ENCODE results near the gene CAPZB. TPM values are rescaled to one million over a fixed set of nuclear protein-coding genes. Genes with fewer than 3 reads are reported as not detected.
A peak's percentile ranks its signal among the peaks of the same experiment; 100 is the strongest.

Gene CAPZB
- total RNA-seq, 1 experiment from 2014 or later = 491 TPM

DNA sequence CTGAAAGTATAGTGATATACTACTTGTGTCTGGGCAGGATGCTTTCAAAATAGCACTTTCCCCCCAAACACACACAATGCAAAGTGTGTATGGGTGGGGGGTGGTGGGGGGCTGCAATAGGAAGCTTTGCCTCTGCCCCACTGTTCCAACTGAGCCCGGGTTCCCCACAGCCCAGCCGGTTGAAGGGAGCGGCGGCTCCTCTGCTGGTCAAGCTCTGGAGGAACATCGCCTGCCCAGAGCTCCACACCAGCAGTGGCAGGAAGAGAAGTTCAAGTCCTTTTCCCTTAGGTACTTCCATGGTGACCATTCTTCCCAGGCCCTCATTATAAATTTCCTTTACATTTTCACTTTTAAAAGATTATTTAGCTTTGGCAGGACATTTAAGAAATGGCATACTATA is 74.9 kb downstream of the CAPZB start:
- in situ Hi-C loops (cut with HindIII; ENCODE audit: low pct_unique_long_range_greater_than_20kb, low sequenced_read_pairs) = no loop called here
- ATAC-seq (no peak), DNase-seq (ENCODE audit: low read depth, low spot score) (no peak)
- TF ChIP-seq, protein P1, sequence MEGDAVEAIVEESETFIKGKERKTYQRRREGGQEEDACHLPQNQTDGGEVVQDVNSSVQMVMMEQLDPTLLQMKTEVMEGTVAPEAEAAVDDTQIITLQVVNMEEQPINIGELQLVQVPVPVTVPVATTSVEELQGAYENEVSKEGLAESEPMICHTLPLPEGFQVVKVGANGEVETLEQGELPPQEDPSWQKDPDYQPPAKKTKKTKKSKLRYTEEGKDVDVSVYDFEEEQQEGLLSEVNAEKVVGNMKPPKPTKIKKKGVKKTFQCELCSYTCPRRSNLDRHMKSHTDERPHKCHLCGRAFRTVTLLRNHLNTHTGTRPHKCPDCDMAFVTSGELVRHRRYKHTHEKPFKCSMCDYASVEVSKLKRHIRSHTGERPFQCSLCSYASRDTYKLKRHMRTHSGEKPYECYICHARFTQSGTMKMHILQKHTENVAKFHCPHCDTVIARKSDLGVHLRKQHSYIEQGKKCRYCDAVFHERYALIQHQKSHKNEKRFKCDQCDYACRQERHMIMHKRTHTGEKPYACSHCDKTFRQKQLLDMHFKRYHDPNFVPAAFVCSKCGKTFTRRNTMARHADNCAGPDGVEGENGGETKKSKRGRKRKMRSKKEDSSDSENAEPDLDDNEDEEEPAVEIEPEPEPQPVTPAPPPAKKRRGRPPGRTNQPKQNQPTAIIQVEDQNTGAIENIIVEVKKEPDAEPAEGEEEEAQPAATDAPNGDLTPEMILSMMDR (IDR thresholded peaks at IDR 0.05) = no peak
- no peak for TF ChIP-seq TCF7L2 (IDR thresholded peaks at IDR 0.05; ENCODE audit: low read depth, low read length)
- TF ChIP-seq, protein P2, sequence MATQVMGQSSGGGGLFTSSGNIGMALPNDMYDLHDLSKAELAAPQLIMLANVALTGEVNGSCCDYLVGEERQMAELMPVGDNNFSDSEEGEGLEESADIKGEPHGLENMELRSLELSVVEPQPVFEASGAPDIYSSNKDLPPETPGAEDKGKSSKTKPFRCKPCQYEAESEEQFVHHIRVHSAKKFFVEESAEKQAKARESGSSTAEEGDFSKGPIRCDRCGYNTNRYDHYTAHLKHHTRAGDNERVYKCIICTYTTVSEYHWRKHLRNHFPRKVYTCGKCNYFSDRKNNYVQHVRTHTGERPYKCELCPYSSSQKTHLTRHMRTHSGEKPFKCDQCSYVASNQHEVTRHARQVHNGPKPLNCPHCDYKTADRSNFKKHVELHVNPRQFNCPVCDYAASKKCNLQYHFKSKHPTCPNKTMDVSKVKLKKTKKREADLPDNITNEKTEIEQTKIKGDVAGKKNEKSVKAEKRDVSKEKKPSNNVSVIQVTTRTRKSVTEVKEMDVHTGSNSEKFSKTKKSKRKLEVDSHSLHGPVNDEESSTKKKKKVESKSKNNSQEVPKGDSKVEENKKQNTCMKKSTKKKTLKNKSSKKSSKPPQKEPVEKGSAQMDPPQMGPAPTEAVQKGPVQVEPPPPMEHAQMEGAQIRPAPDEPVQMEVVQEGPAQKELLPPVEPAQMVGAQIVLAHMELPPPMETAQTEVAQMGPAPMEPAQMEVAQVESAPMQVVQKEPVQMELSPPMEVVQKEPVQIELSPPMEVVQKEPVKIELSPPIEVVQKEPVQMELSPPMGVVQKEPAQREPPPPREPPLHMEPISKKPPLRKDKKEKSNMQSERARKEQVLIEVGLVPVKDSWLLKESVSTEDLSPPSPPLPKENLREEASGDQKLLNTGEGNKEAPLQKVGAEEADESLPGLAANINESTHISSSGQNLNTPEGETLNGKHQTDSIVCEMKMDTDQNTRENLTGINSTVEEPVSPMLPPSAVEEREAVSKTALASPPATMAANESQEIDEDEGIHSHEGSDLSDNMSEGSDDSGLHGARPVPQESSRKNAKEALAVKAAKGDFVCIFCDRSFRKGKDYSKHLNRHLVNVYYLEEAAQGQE (IDR thresholded peaks at IDR 0.05; ENCODE audit: insufficient read depth in 1 of 2, low read depth in 2 of 2, low read length in 1 of 2) = no peak
- TF ChIP-seq SIN3A (IDR thresholded peaks at IDR 0.05; ENCODE audit: borderline replicate concordance, insufficient read depth, low read depth, low read length) = no peak
- TF ChIP-seq POLR2AphosphoS5 (IDR thresholded peaks at IDR 0.05; ENCODE audit: low read depth, low read length) = no peak
- Histone ChIP-seq H3K36me3 (ENCODE audit: control insufficient read depth, insufficient read depth, low read length) (no peaks in the 10 kb centered on the region), H3K27ac (ENCODE audit: low read length) (no peak overlapping the region), H3K27me3 (ENCODE audit: control insufficient read depth, insufficient read depth, low read length) (no peaks in the 10 kb centered on the region), H3K4me1 (ENCODE audit: control insufficient read depth, insufficient read depth, low read length) (peaks cover 39% of the 10 kb centered on the region), H3K9me3 (ENCODE audit: control insufficient read depth, insufficient read depth, low read depth, low read length) (no peaks in the 10 kb centered on the region), H3K4me3 (ENCODE audit: low read depth in 2 of 2, low read length in 2 of 2) (no peak overlapping the region)
- POLR2A ChIA-PET = interaction anchor here (0.6 kb wide), 1 partner anchor 12 kb away, joined by 3 read pairs; no protein-coding TSS in a partner anchor
- BruUV-seq (replicated peaks) = no TSS peak
- intact Hi-C loops (cut with micrococcal nuclease; ENCODE audit: unreplicated experiment) = no loop called here
- CTCF ChIA-PET = interaction anchor here (0.6 kb wide), 1 partner anchor 222 kb away, joined by 7 read pairs; no protein-coding TSS in a partner anchor

DNA sequence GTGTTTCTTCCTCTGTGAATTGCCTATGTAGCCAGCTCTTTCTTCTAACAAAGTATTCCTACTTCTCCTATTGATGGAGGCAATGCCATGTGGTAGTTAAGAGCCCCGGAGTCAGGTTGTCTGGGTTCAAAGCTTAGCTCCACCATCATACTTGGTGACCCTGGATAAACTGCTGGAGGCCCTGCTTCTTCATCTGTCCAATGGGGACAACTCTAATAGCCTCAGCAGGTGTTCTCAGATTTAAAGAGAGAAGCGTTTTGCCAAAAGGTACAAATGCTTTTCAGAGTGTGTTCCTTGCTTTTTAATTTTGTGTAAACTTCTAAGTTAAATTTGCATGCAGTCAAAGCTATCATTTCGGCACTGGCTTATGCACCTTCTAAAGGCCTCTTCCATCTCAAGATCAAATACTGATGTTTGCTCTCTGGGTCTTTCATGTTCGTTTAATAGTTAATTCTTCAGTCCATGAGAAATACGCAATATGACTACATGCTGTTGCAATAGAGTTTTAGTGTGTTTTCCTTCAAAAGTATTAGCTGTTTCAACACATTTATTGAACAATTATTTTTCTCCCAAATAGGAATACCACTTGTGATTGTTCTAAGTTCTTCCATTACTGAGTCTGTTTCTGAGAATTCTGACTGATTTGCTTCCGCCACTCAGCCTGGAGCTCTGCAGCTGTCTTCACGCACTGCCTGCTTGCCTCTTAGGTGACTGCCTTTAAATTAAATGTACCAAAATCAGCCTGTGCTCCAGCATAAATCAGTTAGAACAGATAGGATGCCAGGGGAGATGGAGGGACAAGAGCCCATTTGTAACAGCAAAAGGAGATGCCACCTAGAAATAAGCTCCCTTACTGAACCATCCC is 75.6 kb downstream of the CAPZB start:
- CTCF ChIA-PET = no interaction called here
- Histone ChIP-seq H3K27ac (ENCODE audit: low read length) (no peak overlapping the region), H3K9me3 (ENCODE audit: control insufficient read depth, insufficient read depth, low read depth, low read length) (no peaks in the 10 kb centered on the region), H3K27me3 (ENCODE audit: control insufficient read depth, insufficient read depth, low read length) (no peaks in the 10 kb centered on the region), H3K36me3 (ENCODE audit: control insufficient read depth, insufficient read depth, low read length) (no peaks in the 10 kb centered on the region), H3K4me1 (ENCODE audit: control insufficient read depth, insufficient read depth, low read length) (peaks cover 38% of the 10 kb centered on the region), H3K4me3 (ENCODE audit: low read depth in 2 of 2, low read length in 2 of 2) (no peak overlapping the region)
- TF ChIP-seq TCF7L2 (IDR thresholded peaks at IDR 0.05; ENCODE audit: low read depth, low read length) = no peak
- TF ChIP-seq, protein P2 (IDR thresholded peaks at IDR 0.05; ENCODE audit: insufficient read depth in 1 of 2, low read depth in 2 of 2, low read length in 1 of 2) = no peak
- TF ChIP-seq, protein P1 (IDR thresholded peaks at IDR 0.05) = no peak
- no peak for TF ChIP-seq POLR2AphosphoS5 (IDR thresholded peaks at IDR 0.05; ENCODE audit: low read depth, low read length)
- no peak for TF ChIP-seq SIN3A (IDR thresholded peaks at IDR 0.05; ENCODE audit: borderline replicate concordance, insufficient read depth, low read depth, low read length)
- in situ Hi-C loops (cut with HindIII; ENCODE audit: low pct_unique_long_range_greater_than_20kb, low sequenced_read_pairs) (no loop called here), intact Hi-C loops (cut with micrococcal nuclease; ENCODE audit: unreplicated experiment) (no loop called here)
- ATAC-seq (no peak), DNase-seq (ENCODE audit: low read depth, low spot score) (no peak)
- POLR2A ChIA-PET = interaction anchor here (0.5 to 0.6 kb wide), 3 partner anchors 12 to 95 kb away, joined by 3 read pairs; no protein-coding TSS in a partner anchor
- TSS peak; percentile 15 for BruUV-seq (replicated peaks)
